H9 (cell line): ENCODE measurements around the gene PGLYRP4. TPM values are rescaled to one million over a fixed set of nuclear protein-coding genes. Genes with fewer than 3 reads are reported as not detected.

Experiments used
- DNase-seq: peaks from one replicate; pipeline ENCODE4 v3.0.0-alpha.2; 2017
- H2AFZ ChIP-seq: one replicate; pipeline ENCODE4 v1.6.1; 2013; ENCODE audit warnings: mild to moderate bottlenecking, low read length, control low read depth, moderate library complexity
- H2AK5ac ChIP-seq: 2 replicates; pipeline ENCODE4 v1.6.1; 2013; ENCODE audit warnings: low read length, control low read depth, mixed read lengths; ENCODE audit not compliant: insufficient read length
- H2BK120ac ChIP-seq: one replicate; pipeline ENCODE4 v1.6.1; 2013; ENCODE audit warnings: low read depth, mild to moderate bottlenecking, low read length, control low read depth, inconsistent platforms; ENCODE audit not compliant: poor library complexity, severe bottlenecking
- H2BK12ac ChIP-seq: 2 replicates; pipeline ENCODE4 v1.6.1; 2013; ENCODE audit warnings: low read length, control low read depth, mixed read lengths, low read depth; ENCODE audit not compliant: insufficient read length
- H2BK15ac ChIP-seq: 2 replicates; pipeline ENCODE4 v1.6.1; 2013; ENCODE audit warnings: low read depth, low read length, control low read depth
- H2BK20ac ChIP-seq: one replicate; pipeline ENCODE4 v1.6.1; 2013; ENCODE audit warnings: low read depth, mild to moderate bottlenecking, low read length, control low read depth, inconsistent platforms; ENCODE audit not compliant: poor library complexity, severe bottlenecking
- H2BK5ac ChIP-seq: 2 replicates; pipeline ENCODE4 v1.6.1; 2013; ENCODE audit warnings: low read length, control low read depth, mixed read lengths; ENCODE audit not compliant: insufficient read length
- H3K14ac ChIP-seq: 2 replicates; pipeline ENCODE4 v1.6.1; 2013; ENCODE audit warnings: low read length, control low read depth; ENCODE audit not compliant: insufficient read depth
- H3K18ac ChIP-seq: 2 replicates; pipeline ENCODE4 v1.6.1; 2013; ENCODE audit warnings: low read depth, mild to moderate bottlenecking, mixed read lengths, low read length, control low read depth; ENCODE audit not compliant: insufficient read length
- H3K23ac ChIP-seq: 2 replicates; pipeline ENCODE4 v1.6.1; 2013; ENCODE audit warnings: low read length, control low read depth, mixed read lengths, low read depth; ENCODE audit not compliant: insufficient read length
- H3K23me2 ChIP-seq: 2 replicates; pipeline ENCODE4 v1.6.1; 2013; ENCODE audit warnings: low read depth, mild to moderate bottlenecking, mixed read lengths, low read length, control low read depth; ENCODE audit not compliant: insufficient read length, poor library complexity, severe bottlenecking
- H3K27ac ChIP-seq: 2 replicates; pipeline ENCODE4 v1.5.1; 2013; ENCODE audit warnings: low read length, control low read depth, mixed read lengths, low read depth; ENCODE audit not compliant: insufficient read length
- H3K27me3 ChIP-seq: 2 replicates; pipeline ENCODE4 v1.6.1; 2013; ENCODE audit warnings: low read length, control low read depth, inconsistent platforms; ENCODE audit not compliant: insufficient read depth
- H3K4ac ChIP-seq: 2 replicates; pipeline ENCODE4 v1.6.1; 2013; ENCODE audit warnings: low read depth, mild to moderate bottlenecking, control low read depth, inconsistent platforms, low read length, moderate library complexity
- H3K4me1 ChIP-seq: 2 replicates; pipeline ENCODE4 v1.6.1; 2013; ENCODE audit warnings: low read length, control low read depth, inconsistent platforms; ENCODE audit not compliant: insufficient read depth
- H3K4me2 ChIP-seq: 2 replicates; pipeline ENCODE4 v1.6.1; 2013; ENCODE audit warnings: low read length, control low read depth, mixed read lengths; ENCODE audit not compliant: insufficient read length, insufficient read depth
- H3K56ac ChIP-seq: 2 replicates; pipeline ENCODE4 v1.6.1; 2013; ENCODE audit warnings: low read depth, mild to moderate bottlenecking, mixed read lengths, low read length, control low read depth; ENCODE audit not compliant: insufficient read length
- H3K79me1 ChIP-seq: 2 replicates; pipeline ENCODE4 v1.6.1; 2013; ENCODE audit warnings: low read depth, mild to moderate bottlenecking, moderate library complexity, low read length, control low read depth, inconsistent platforms; ENCODE audit not compliant: insufficient read depth, poor library complexity, severe bottlenecking
- H3K79me2 ChIP-seq: 2 replicates; pipeline ENCODE4 v1.6.1; 2013; ENCODE audit warnings: low read length, control low read depth, inconsistent platforms; ENCODE audit not compliant: insufficient read depth
- H3K9ac ChIP-seq: 2 replicates; pipeline ENCODE4 v1.6.1; 2013; ENCODE audit warnings: low read length, control low read depth, mixed read lengths; ENCODE audit not compliant: insufficient read length; ENCODE audit errors: extremely low read depth
- H3K9me3 ChIP-seq: one replicate; pipeline ENCODE4 v1.6.1; 2013; ENCODE audit warnings: low read depth, low read length, inconsistent platforms; ENCODE audit not compliant: control insufficient read depth
- H3T11ph ChIP-seq: one replicate; pipeline ENCODE4 v1.6.1; 2013; ENCODE audit warnings: mild to moderate bottlenecking, low read length, control low read depth, inconsistent platforms
- H4K20me1 ChIP-seq: one replicate; pipeline ENCODE4 v1.6.1; 2013; ENCODE audit not compliant: control insufficient read depth, insufficient read length, insufficient read depth
- H4K5ac ChIP-seq: 2 replicates; pipeline ENCODE4 v1.6.1; 2013; ENCODE audit warnings: low read depth, mild to moderate bottlenecking, mixed read lengths, low read length, control low read depth; ENCODE audit not compliant: insufficient read length
- H4K8ac ChIP-seq: replicated peaks from 2 replicates; pipeline ENCODE4 v1.6.1; 2013; ENCODE audit warnings: low read length, control low read depth, mixed read lengths, low read depth; ENCODE audit not compliant: insufficient read length
- H4K91ac ChIP-seq: 2 replicates; pipeline ENCODE4 v1.6.1; 2013; ENCODE audit warnings: low read depth, mild to moderate bottlenecking, moderate library complexity, mixed read lengths, low read length, control low read depth; ENCODE audit not compliant: insufficient read length
- H3K27ac Mint-ChIP-seq, 3 experiments: 2 replicates in 2 of 3; 3 replicates in 1 of 3; pipeline ENCODE4 v1.8.0; 2020 to 2021; ENCODE audit warnings: mixed read lengths in 3 of 3, mild to moderate bottlenecking in 1 of 3, moderate library complexity in 1 of 3
- H3K27me3 Mint-ChIP-seq: 2 replicates; pipeline ENCODE4 v1.8.0; 2021; ENCODE audit warnings: low read depth, mild to moderate bottlenecking, moderate library complexity, mixed read lengths
- H3K36me3 Mint-ChIP-seq, 3 experiments: 2 replicates in 2 of 3; 3 replicates in 1 of 3; pipeline ENCODE4 v1.8.0; 2020 to 2021; ENCODE audit warnings: low read depth in 3 of 3, mixed read lengths in 3 of 3; ENCODE audit not compliant: insufficient read depth in 1 of 3
- H3K4me1 Mint-ChIP-seq, 2 experiments: 2 replicates each; pipeline ENCODE4 v1.8.0; 2020; ENCODE audit warnings: mixed read lengths in 2 of 2
- H3K4me3 Mint-ChIP-seq, 2 experiments: 2 replicates in 1 of 2; 3 replicates in 1 of 2; pipeline ENCODE4 v1.8.0; 2020 to 2021; ENCODE audit warnings: mild to moderate bottlenecking in 2 of 2, mixed read lengths in 2 of 2, moderate library complexity in 1 of 2
- H3K9me3 Mint-ChIP-seq, 2 experiments: 2 replicates in 1 of 2; 3 replicates in 1 of 2; pipeline ENCODE4 v1.8.0; 2020; ENCODE audit warnings: mild to moderate bottlenecking in 2 of 2, mixed read lengths in 2 of 2, moderate library complexity in 1 of 2
- WGBS: extraction: QIAGEN DNeasy Blood & Tissue Kit; methylation state at CpG from one replicate; pipeline ENCODE4 v1.1.7; 2013; ENCODE audit warnings: missing lambda C conversion rate, low lambda C conversion rate, mixed read lengths; ENCODE audit not compliant: insufficient read length; ENCODE audit errors: extremely low coverage; 5-methylcytosine and 5-hydroxymethylcytosine counted together
- total RNA-seq: library from RNA; stranded (reverse); gene quantifications from 2 replicates; pipeline ENCODE4 v1.2.1, GENCODE V29; 2021
- TF ChIP-seq, protein P1 (sequence below): fragments of 200-600 bp; sonication (generic); conservative IDR thresholded peaks from 3 replicates; pipeline ENCODE4 v1.8.0; 2021; ENCODE audit warnings: antibody characterized with exemption, mild to moderate bottlenecking

The PGLYRP4 gene
- total RNA-seq, 1 experiment from 2014 or later = not detected

- Histone ChIP-seq H2BK20ac (no peak overlapping the region), H3K9ac (no peak overlapping the region), H2BK5ac (no peak overlapping the region), H4K8ac (no peak overlapping the region), H3K23ac (no peak overlapping the region), H3K14ac (no peak overlapping the region), H3K4ac (no peak overlapping the region), H2BK12ac (no peak overlapping the region), H3K9me3 (no peaks in the 10 kb centered on the region), H3K4me2 (no peak overlapping the region), H2BK15ac (no peak overlapping the region), H4K5ac (no peak overlapping the region), H2AFZ (no peak overlapping the region), H3K79me1 (no peaks in the 10 kb centered on the region), H3T11ph (no peak overlapping the region), H3K79me2 (no peaks in the 10 kb centered on the region), H3K27ac (no peak overlapping the region), H4K91ac (no peak overlapping the region), H4K20me1 (no peaks in the 10 kb centered on the region), H3K18ac (no peak overlapping the region), H3K23me2 (no peaks in the 10 kb centered on the region), H3K56ac (no peak overlapping the region), H2AK5ac (no peak overlapping the region), H2BK120ac (no peak overlapping the region), H3K4me1 (no peaks in the 10 kb centered on the region), H3K27me3 (no peaks in the 10 kb centered on the region)
- no peaks in the 10 kb centered on the region; a peak in 1 of 7 replicates for H3K36me3 Mint-ChIP-seq
- WGBS = no CpG with 5 or more reads among the region's 14 CpGs
- H3K4me1 Mint-ChIP-seq = peaks cover 0 to 5% of the 10 kb centered on the region in 2 experiments; a peak in 2 of 4 replicates
- DNase-seq = no peak
- no peaks in the 10 kb centered on the region for H3K9me3 Mint-ChIP-seq
- TF ChIP-seq, protein P1, sequence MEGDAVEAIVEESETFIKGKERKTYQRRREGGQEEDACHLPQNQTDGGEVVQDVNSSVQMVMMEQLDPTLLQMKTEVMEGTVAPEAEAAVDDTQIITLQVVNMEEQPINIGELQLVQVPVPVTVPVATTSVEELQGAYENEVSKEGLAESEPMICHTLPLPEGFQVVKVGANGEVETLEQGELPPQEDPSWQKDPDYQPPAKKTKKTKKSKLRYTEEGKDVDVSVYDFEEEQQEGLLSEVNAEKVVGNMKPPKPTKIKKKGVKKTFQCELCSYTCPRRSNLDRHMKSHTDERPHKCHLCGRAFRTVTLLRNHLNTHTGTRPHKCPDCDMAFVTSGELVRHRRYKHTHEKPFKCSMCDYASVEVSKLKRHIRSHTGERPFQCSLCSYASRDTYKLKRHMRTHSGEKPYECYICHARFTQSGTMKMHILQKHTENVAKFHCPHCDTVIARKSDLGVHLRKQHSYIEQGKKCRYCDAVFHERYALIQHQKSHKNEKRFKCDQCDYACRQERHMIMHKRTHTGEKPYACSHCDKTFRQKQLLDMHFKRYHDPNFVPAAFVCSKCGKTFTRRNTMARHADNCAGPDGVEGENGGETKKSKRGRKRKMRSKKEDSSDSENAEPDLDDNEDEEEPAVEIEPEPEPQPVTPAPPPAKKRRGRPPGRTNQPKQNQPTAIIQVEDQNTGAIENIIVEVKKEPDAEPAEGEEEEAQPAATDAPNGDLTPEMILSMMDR = no peak
- peaks cover 32% of the 10 kb centered on the region for H3K27me3 Mint-ChIP-seq
- H3K27ac Mint-ChIP-seq = no peak overlapping the region; a peak in 1 of 7 replicates
- no peak overlapping the region for H3K4me3 Mint-ChIP-seq
Measured at GRCh38 chr1:153345187-153346076, 3.2 kb downstream of the PGLYRP4 start.
